Activated effector memory CD4-positive, alpha-beta T cell treated with anti-CD3 and anti-CD28 coated beads, Interleukin-2, amount 50 U/mL, for 16 hours (primary cell): ENCODE data around the gene GALNT15.

Experiments
- DNase-seq: peaks from one replicate; pipeline ENCODE4 v3.0.0-alpha.2; 2020

GALNT15 gene

DNA sequence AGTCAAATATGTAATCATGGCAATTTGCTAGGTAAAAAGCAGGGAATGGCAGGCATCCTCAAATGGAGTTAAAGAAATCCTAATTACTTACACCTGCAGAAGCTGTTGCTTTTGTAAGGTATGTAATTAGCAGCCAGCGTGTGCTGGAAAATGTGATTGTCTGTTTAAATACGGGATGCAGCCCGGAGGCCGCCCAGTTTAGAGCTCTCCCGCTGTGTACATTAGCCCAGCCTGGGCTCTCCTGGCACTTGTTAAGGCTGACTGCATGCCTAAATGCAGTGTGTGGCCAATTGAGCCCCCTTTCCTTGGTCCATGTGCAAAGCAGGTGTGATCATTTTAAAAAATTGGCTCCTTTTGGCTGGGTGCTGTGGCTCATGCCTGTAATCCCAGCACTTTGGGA, 81.2 kb downstream of the GALNT15 start:
- no peak for DNase-seq

DNA sequence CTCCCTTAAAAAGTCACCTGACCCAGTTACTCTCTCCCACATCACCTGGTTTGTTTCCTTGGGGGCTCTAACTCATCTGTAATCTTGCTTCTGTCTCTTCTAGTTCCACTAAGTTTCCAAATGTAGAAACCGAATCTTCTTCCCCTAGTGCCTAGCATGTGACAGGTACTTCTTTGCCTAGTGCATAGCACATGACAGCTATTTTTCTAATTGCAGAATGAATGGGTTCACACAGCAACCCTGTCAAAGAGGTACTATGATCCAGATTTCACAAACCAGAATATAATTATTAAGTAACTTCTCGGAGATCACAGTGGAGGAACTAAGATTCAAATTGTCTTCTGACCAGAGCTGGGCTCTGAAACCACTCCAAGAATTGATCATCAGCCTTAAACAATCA, 82.8 kb downstream of the GALNT15 start:
- no peak for DNase-seq

DNA sequence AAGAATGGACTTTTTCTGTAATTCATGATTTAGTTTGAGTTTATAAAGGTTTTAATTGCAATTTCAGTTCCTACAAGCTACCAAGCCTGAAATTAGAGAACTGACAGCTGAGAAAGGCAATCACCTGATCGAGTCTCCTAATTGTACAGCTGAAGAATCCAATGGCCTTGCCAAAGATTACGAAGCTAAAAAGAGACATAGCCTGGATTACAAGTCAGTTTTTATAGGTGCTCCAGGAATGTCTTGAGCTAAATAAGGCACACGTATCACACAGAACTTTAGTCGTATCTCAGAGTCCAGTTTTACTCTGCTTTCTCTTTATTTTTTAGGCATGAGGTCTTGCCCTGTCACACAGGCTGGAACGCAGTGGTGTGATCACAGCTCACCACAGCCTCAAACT, 83.7 kb downstream of the GALNT15 start:
- no peak for DNase-seq

DNA sequence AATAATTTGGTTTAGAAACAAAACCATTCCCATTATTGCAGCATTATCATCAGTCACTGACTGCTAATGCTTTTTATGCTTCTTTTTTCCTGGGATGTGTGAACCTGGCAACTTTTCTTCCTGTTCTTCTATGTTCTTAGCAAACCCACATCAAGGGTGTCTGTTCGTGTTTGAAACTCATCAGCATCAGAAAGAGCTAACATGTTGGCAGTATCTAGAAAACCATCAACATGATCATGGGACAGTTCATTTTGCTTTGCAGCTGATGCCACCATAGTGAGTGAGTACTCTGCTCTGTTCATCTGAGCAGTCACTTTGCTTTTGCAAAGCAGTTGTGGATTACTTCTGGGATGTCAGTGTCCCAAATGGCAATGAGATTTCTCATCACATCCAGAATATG, 84.4 kb downstream of the GALNT15 start:
- DNase-seq = no peak

DNA sequence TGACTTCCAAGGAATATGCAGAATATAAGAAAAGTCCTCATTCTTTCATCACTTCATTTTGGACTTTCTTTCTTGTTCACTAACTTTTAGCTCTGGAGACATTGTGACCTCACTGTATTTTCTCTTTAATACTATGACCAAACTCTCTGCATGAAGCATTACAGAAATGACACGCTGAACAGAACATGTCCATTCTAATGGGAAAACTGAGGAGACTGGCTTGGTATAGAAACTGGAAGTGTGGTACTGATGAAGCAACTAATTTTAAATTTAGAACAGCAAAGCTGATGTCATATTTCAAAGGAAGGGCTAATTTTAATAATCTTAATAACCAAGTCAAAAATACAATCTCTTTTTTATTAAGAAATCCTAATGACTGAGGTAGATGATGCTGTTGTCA, 85.6 kb downstream of the GALNT15 start:
- DNase-seq = no peak

DNA sequence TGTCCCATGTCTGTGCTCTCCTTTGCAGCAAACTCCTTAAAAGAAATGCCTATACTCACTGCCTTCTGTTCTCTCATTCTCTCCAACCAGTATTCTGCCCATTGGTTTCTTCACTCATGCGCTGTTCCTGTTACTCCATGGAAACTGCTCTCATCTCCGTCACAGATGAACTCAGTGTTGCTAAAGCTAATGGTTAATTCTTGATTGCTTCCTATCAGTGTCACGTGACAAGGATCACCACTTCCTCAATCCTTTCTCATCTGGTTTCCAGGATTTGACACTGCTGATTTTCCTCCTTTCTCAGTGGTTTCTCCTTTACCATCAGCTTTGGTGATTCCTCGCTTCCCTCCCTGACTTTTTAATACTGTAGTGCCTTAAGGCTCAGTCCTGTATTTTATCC, 87.7 kb downstream of the GALNT15 start:
- no peak for DNase-seq

DNA sequence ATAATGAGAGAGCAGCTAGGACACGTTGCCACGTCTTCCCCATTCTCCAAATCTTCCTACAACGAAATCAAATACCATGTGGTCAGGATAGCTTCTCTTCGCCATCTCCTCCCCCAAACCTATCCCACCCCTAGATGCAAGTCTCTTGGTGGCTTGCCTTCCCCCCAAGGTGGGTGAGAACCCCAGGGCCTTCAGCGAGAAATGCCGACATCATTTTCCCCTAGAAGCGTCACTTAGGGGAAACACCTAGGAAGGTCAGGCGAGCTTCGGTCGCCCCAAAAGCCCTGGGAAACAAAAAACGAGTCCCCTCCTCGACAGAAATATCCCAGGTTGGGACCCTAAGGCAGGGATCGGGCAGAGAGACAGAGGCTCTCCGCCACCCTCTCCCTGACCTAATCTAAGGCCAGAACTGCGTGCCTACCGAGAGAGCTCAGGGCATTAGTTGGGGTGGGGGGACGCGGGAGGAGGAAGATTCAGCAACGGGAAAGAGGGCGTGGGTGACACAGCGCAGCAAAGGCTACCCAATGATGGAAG, 89.8 kb downstream of the GALNT15 start:
- no peak for DNase-seq

DNA sequence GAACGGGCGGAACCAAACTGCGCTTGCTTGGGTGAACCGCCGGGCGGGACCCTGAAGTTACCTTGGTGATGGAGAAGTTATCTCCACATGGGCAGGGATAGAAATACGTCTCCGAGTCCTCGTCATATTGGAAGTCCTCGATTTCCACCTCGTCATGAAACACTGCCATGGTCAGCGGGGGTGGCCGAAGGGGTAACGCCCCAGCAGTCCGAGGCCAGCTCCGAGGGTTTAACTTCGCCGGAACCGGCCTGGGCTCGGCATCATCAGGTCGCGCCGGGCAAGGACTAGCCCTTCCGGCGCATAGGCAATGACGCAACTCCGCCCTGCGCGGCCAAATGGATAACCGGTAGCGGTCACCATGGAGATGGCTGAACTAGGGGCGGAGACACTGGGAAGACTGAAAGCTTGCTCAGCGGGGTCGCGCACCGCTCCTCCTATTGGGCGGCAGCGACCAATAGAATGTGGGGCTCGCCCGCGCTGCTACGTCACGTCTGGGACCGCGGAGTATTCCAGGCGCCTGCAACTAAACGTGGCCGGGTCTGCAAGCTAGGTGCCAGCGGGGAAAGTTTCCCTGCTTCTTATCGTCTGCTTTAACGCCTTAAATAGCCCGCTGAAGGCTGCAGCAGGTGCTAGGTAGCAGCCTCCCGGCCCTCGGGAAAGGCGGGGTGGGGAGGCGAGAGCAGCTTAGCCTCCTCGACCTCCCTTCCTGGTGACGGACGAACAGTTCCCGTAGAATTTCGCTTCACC, 90.4 kb downstream of the GALNT15 start, which contains the start of the genes DPH3 and OXNAD1:
Gene DPH3, minus strand, starts transcription at position 236 of the 747 bp plus-strand sequence. Its CDS starts 67 bp downstream, at position 169.
Gene OXNAD1, plus strand, starts transcription at position 505 of the 747 bp plus-strand sequence. CDS start 5,741 bp downstream, outside the sequence.
- peak; percentile 100 for DNase-seq

DNA sequence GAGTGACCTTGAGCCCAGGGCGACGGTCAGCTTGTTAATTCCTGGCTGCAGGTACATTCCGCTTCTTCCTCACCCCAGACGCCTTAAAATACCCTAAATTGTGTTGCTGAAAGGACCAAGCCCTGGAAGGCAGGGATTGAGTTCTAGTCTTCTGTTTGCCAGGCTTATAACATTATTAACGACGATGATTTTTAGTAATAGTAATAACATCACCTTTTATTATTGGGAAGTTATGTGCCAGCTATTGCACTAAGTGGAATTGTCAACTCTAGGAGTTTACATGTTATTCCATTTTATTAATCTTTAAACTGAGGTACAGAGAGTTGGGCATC, 90.9 kb downstream of the GALNT15 start:
- DNase-seq = no peak

DNA sequence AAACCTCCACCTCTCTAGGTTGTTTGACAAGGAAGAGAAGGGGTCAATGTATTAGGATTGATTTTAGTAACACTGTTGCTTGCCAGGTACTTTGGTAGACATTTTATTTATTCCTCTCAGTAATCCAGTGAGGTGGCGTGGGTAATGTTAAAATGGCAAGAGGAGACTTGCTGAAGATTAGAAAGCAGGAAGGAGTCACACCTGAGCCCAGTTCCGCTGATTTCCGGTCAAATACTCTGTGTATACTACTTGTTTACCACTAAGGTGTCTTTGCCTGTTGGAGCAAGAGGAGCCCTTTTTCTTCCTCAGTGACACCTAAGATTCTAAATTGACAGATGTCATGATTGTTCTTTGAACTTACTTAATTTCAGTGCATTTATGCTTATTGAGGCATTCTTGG, 92.2 kb downstream of the GALNT15 start:
- no peak for DNase-seq

DNA sequence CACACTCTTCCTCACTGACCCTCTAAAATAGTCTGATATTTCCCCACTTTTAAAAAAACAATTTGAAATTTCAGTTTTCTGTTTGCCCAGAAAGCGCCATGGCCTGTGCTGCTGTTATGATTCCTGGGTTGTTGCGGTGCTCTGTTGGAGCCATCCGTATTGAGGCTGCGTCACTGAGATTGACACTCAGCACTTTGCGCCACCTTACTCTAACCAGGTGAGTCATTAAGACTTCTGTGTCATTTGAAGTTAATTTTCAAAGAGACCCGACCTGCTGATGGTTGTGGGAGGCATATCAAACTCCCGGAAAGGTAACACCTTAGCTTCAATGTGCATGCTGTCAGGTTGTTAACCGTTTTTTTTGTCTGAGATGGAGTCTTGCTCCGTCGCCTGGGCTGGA, 96.4 kb downstream of the GALNT15 start:
- DNase-seq = no peak

DNA sequence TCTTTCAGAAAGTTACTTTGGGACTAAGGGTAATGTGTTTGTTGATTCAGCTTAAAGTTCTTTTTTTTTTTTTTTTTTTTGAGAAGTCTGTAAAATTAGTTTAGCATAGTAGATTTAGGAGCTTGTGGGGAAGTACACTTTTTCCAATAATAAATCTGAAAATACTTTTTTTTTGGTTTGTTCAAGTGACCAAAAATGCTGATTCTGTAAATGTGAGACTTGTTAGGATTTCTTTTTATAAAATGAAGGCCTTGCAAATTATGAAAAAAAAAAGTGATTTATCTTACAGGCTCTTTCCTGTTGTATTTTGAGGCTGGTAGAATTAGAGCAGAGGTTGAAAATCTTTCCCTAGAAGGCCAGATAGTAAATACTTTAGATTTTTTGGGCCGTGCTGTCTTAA, 98.1 kb downstream of the GALNT15 start:
- no peak for DNase-seq

DNA sequence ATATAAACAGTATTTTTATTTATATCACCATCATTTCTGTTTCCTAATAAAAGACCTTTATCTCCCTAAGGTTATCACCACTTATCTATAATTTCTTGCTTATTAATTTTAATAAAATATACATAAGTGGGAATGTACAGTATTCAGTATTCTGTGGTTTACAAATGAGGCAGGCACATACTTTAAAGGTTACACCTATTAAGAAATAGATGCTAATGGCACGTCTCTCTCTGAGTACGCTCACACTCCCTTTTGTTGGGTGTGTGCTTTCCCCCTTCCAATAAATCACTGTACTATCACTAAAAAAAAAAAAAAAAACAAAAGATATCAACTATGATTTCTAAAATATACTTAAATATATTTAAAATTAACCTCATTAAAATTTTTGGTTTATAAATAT, 99.4 kb downstream of the GALNT15 start:
- DNase-seq = no peak

DNA sequence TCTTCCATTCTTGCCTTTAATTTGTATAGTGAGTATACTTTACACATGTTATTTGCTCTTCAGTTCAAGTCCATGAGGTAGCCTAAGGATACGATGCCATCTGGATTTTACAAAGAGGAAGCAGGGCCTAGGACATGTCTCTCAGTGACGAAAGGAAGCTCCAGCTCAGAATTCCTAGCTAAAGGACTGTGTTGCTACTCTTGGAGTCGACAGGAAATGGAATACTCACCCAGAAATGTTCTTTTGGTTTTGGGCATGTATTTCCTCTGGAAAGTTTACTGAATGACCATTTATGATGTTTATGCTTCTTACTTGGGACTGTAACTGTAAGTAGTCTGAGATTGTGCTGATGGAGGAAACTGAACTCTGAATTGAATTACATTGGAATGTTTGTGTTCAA, 103.0 kb downstream of the GALNT15 start:
- no peak for DNase-seq

DNA sequence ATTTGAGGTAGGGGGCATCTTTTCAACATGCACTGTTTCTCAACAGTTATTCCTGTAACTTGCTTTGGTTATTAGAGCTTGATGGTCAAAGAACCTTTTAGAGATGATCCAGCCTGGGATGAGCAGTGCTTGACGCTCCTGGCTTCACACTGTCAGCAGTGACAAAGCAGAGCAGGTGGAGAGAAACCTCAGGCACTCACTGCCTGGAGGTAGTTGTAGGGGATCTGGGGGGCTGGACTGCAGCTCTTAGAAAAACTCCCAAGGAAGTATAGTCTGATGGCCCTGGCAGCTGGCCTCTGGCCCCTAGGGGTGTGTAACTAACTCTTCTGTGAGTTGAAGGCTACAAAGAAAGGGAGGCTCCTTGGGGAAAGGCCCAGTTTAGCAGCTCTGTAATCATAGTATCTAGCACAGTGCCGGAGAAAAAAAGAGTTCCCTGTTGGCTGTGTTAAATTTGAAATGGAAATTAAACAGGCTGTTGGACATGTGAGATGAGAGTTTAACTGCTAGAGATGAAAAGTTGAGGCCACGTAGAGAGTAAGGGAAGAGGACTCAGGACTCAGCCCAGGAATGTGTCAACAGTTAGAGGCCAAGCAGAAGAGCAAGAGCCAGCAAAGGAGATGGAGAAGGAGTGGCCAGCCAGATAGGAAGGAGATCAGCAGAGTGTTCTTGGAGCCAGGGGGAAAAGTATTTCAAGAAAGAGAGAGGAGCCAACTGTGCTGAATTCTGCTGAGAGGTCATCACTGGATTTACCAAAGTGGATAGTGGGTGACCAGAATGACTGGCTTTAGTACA, 104.7 kb downstream of the GALNT15 start:
- no peak for DNase-seq

DNA sequence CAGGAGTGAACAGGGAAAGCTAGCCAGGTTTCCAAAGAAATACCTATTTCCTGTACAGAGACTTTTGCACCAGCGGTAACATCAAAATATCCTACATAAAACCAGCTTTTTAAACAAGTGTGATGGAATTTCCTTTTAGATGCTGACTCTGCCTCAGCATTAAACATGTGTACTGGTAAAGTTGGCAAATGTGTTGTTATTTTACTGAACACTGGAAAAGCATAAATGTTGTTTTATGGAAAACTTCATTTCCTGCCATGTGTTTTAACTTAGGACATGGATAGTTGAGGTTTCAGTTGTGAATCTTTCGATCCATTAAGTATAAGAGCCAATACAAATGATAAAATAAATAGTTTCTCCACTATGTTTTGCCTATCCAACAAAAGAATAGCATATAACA, 106.2 kb downstream of the GALNT15 start:
- no peak for DNase-seq
